ENCODE data around the gene GOLT1B.

GOLT1B gene

DNA sequence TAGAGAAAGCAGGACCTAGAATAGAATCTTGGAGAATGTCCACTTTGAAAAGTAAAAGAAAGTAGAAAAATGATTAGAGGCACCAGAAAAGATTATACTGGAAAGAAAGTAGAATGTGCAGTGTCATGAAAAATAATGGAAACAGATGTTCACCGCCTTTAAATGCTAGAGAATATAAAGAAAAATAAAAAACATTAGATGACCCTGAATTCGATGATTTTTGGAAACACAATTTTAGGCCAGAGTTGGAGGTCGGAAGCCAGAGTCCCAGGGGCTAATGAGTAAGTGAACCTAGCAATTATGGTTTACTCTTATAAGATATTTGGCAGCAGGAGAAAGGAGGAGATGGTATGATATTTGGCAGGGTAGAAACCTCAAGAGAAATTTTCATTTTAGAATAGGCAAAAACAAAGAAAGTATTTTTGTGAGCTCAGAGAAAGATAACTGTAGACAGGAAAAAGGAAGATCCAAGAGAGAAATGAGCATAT is 65.4 kb downstream of the GOLT1B start:
- FAIRE-seq = no peak
